Stimulated activated CD4-positive, alpha-beta T cell treated with anti-CD3 and anti-CD28 coated beads, Interleukin-1b, Interleukin-23, amount 100 ng/mL, for 48 hours (primary cell): ENCODE data around the gene LDB3.

ENCODE experiments used
- DNase-seq: peaks from one replicate; pipeline ENCODE4 v3.0.0-alpha.2; 2020

Gene LDB3

GRCh38 chr10:86773498-86773897 is 105.2 kb downstream of the LDB3 start:
- DNase-seq: no peak

- DNase-seq: no peak
These were observed 107.0 kb downstream of the LDB3 start for GRCh38 chr10:86775056-86775869.

GRCh38 chr10:86775870-86776180 is 107.5 kb downstream of the LDB3 start:
- no peak for DNase-seq

- DNase-seq: no peak
These were observed 111.1 kb downstream of the LDB3 start for GRCh38 chr10:86779220-86780017.

- no peak for DNase-seq
These were observed 114.5 kb downstream of the LDB3 start for GRCh38 chr10:86782701-86783418.

- DNase-seq: no peak
These were observed 116.7 kb downstream of the LDB3 start for GRCh38 chr10:86785037-86785436.
